Loucy (cell line): Measurements from ENCODE around the gene ECEL1.

Experiments
- CTCF ChIP-seq: fragments of 200-600 bp; sonication (generic); conservative IDR thresholded peaks from 2 replicates; pipeline ENCODE4 v1.5.1; 2014; ENCODE audit warnings: mild to moderate bottlenecking, antibody characterized with exemption, low read length
- EZH2phosphoT487 ChIP-seq: fragments of 200-600 bp; IDR thresholded peaks from 2 replicates; pipeline ENCODE4 v1.6.1; 2018; ENCODE audit warnings: antibody characterized with exemption, mild to moderate bottlenecking, moderate library complexity, borderline replicate concordance

GRCh38 chr2:232459419-232460035, 28.1 kb downstream of the ECEL1 start:
- TF ChIP-seq CTCF (no peak), EZH2phosphoT487 (no peak)
